Lower lobe of right lung (tissue), 2 donors: ENCODE measurements around the gene PTH2R. TPM values are rescaled to one million over a fixed set of nuclear protein-coding genes. Genes with fewer than 3 reads are reported as not detected.

Source experiments
- ATAC-seq, 2 donors: fragments of 200-7000 bp; cut with Tn5 transposase; one replicate each; pipeline ENCODE4 v1.9.1; 2020 to 2022; ENCODE audit warnings: mild to moderate bottlenecking in 2 of 2, moderate library complexity in 2 of 2
- DNase-seq: peaks from one replicate; pipeline ENCODE4 v3.0.0-alpha.2; 2020
- H3K27ac ChIP-seq: fragments of 200-600 bp; one replicate; pipeline ENCODE4 v1.8.0; 2022
- H3K27me3 ChIP-seq: fragments of 200-600 bp; one replicate; pipeline ENCODE4 v1.8.0; 2022; ENCODE audit warnings: low read depth
- H3K36me3 ChIP-seq: fragments of 200-600 bp; one replicate; pipeline ENCODE4 v1.8.0; 2022; ENCODE audit warnings: mild to moderate bottlenecking
- H3K4me1 ChIP-seq: fragments of 200-600 bp; one replicate; pipeline ENCODE4 v1.8.0; 2022
- H3K4me3 ChIP-seq: fragments of 200-600 bp; one replicate; pipeline ENCODE4 v1.8.0; 2022; ENCODE audit warnings: mild to moderate bottlenecking
- H3K9me3 ChIP-seq: fragments of 200-600 bp; one replicate; pipeline ENCODE4 v1.8.0; 2022
- intact Hi-C: fragments of 100-400 bp; cut with DNase I; formaldehyde crosslinking; loops from one replicate; pipeline ENCODE4 v1.11.0; 2022
- total RNA-seq: library from RNA; stranded (reverse); fragmentation: NEBNext Ultra II Directional; extraction: Animal tissue kit (Norgen Biotek cat#: 25700); gene quantifications from one replicate; pipeline ENCODE4 v1.2.1, GENCODE V29; 2021
- TF ChIP-seq, protein P1 (sequence below): fragments of 200-600 bp; IDR thresholded peaks from one replicate; pipeline ENCODE4 v1.8.0; 2022; ENCODE audit warnings: antibody characterized with exemption, mild to moderate bottlenecking
- donor health status: DM: no; HTN: yes; CAD: no; lungs with severe emphysema.

Gene PTH2R
- total RNA-seq, 1 donor from 2014 or later = 0.32 TPM

DNA sequence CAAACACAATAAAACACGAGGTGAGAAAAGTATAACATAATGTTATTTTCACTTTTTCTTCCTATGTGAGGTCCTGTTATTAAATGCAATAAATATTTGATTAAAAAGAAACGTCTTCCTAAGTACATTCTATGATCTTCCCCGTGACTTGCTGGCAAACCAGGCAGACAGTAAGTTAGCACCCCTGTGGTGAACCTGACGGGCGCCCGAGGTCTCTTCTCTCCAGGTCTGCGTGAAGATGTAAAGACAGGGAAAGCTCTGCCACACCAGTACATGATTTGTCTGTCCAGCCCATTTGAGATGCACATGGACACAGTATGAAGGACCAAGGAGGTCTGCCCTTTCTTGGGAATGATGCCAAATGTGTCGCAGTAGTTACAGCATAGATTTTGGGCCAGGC lies 57.6 kb downstream of the PTH2R start:
- H3K36me3 ChIP-seq = no peaks in the 10 kb centered on the region
- DNase-seq (no peak), ATAC-seq (no peak)
- TF ChIP-seq, protein P1, sequence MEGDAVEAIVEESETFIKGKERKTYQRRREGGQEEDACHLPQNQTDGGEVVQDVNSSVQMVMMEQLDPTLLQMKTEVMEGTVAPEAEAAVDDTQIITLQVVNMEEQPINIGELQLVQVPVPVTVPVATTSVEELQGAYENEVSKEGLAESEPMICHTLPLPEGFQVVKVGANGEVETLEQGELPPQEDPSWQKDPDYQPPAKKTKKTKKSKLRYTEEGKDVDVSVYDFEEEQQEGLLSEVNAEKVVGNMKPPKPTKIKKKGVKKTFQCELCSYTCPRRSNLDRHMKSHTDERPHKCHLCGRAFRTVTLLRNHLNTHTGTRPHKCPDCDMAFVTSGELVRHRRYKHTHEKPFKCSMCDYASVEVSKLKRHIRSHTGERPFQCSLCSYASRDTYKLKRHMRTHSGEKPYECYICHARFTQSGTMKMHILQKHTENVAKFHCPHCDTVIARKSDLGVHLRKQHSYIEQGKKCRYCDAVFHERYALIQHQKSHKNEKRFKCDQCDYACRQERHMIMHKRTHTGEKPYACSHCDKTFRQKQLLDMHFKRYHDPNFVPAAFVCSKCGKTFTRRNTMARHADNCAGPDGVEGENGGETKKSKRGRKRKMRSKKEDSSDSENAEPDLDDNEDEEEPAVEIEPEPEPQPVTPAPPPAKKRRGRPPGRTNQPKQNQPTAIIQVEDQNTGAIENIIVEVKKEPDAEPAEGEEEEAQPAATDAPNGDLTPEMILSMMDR = no peak
- H3K27me3 ChIP-seq = no peaks in the 10 kb centered on the region
- H3K4me1 ChIP-seq = no peaks in the 10 kb centered on the region
- no peak overlapping the region for H3K27ac ChIP-seq
- intact Hi-C loops = no loop called here
- H3K9me3 ChIP-seq = no peaks in the 10 kb centered on the region
- H3K4me3 ChIP-seq = no peak overlapping the region

DNA sequence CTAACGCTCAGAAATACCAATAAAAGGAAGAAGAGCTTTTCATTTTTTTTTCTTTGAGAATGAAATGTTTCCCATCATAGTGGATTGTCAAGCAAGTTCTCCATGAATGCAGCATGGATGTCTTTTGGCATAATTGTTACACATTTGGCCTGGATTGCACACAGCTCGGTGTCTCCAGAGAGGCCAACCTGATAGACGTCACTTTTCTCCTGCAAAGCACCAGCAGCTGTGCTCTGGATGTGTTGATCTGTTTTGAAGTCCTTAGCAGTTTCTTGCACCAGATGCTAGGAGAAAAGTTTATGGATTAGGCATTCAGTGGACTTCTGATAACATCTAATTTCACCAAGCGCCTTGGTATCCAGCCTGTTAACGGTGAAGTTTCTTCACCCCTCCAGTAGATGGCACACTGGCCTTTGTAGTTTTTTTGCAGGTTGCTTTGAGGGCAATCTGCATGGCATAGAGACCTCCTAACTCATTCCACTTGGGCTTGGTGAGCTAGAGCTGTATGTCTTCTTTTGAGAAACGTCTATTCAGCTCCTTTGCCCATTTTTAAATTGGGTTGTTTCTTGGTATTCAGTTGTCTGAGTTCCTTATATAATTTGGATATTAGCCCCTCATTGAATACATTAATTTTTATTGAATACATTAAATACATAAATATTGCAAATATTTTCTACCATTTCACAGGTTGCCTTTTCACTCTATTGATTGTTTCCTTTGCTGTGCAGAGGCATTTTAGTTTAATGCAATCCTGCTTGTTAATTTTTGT lies 59.7 kb downstream of the PTH2R start:
- TF ChIP-seq, protein P1 = peak; percentile 57
- Histone ChIP-seq H3K27me3 (no peaks in the 10 kb centered on the region), H3K27ac (no peak overlapping the region), H3K4me1 (no peaks in the 10 kb centered on the region), H3K4me3 (no peak overlapping the region), H3K36me3 (no peaks in the 10 kb centered on the region), H3K9me3 (no peaks in the 10 kb centered on the region)
- no peak for DNase-seq
- intact Hi-C loops = loop anchor here (5.0 kb wide), 1 partner anchor 741 kb away; no protein-coding TSS in a partner anchor
- ATAC-seq = peak; percentile 52 to 61

DNA sequence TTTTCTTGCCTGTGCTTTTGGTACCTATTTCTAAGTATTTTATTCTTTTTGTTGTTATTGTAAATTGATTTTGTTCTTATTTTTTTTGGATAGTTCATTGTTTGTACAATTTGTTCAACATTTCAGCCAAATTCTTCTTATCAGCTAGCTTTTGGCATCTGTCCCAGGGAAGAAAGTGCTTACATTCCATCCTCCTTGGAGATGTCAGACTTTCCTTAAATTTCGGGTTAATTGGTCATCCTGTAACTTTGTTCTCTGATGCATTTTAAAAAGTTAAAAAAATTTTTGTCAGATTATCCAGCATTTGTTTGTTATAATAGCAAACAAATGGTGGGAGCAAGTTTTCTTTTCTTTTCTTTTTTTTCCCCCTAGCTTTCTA lies 60.3 kb downstream of the PTH2R start:
- intact Hi-C loops = loop anchor here (5.0 kb wide), 1 partner anchor 740 kb away; no protein-coding TSS in a partner anchor
- H3K9me3 ChIP-seq = no peaks in the 10 kb centered on the region
- no peaks in the 10 kb centered on the region for H3K36me3 ChIP-seq
- DNase-seq (no peak), ATAC-seq (no peak)
- no peak overlapping the region for H3K4me3 ChIP-seq
- H3K27me3 ChIP-seq = no peaks in the 10 kb centered on the region
- no peak overlapping the region for H3K27ac ChIP-seq
- no peaks in the 10 kb centered on the region for H3K4me1 ChIP-seq
- TF ChIP-seq, protein P1 = no peak

DNA sequence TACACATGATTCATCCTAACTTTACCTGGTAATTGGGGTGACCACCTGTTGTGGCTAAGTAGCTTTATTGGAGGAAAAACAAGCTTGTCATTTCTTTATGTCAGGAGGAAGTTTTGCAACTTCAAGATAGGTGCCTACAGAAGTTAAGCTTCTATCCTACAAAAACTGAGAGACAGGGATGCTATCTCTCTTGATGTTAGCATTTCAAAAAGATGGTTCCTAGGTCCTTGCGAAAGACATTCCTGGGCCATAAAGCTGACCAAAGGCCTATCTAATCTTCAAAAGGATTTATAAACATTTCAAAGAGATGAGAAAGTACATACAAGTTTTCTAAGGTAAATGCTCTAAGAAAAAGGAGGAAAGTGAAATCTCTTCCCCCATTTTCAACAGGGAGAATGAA lies 61.0 kb downstream of the PTH2R start:
- DNase-seq = no peak
- Histone ChIP-seq H3K36me3 (no peaks in the 10 kb centered on the region), H3K27ac (no peak overlapping the region), H3K4me3 (no peak overlapping the region), H3K4me1 (no peaks in the 10 kb centered on the region), H3K9me3 (no peaks in the 10 kb centered on the region), H3K27me3 (no peaks in the 10 kb centered on the region)
- intact Hi-C loops = loop anchor here (5.0 kb wide), 1 partner anchor 740 kb away; no protein-coding TSS in a partner anchor
- TF ChIP-seq, protein P1 = no peak
- ATAC-seq = no peak

DNA sequence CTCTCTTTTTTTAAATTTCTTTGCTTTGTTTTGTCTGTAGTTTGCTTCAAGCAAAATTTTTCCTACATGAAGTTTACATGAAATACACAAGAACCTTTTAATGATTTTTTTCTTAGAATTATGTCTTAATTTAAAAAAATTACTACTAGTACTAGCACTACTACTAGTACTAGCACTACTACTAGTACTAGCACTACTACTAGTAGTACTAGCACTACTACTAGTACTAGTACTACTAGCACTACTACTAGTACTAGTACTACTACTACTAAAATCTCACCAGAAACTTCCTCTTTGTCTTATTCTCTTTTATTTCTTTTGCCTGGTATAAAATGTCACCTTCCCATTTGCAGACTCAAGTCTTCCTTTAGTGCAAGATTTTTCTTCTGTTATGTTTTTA lies 71.1 kb downstream of the PTH2R start:
- Histone ChIP-seq H3K27ac (no peak overlapping the region), H3K27me3 (no peaks in the 10 kb centered on the region), H3K4me3 (no peak overlapping the region), H3K36me3 (no peaks in the 10 kb centered on the region), H3K4me1 (no peaks in the 10 kb centered on the region), H3K9me3 (no peaks in the 10 kb centered on the region)
- TF ChIP-seq, protein P1 = no peak
- DNase-seq = no peak
- intact Hi-C loops = no loop called here
- no peak for ATAC-seq
